H1 (cell line): ENCODE measurements around the gene ABL1. TPM values are rescaled to one million over a fixed set of nuclear protein-coding genes. Genes with fewer than 3 reads are reported as not detected.
A peak's percentile ranks its signal among the peaks of the same experiment; 100 is the strongest.

Experiments used
- CTCF ChIA-PET: fragments of 300-600 bp; sonication (Branson Sonifier 250); formaldehyde crosslinking; loops from one replicate; lab custom pipeline; 2021; ENCODE audit not compliant: partially characterized antibody; lab: Charles Lee
- POLR2A ChIA-PET: fragments of 300-600 bp; sonication (Branson Sonifier 250); formaldehyde crosslinking; loops from one replicate; lab custom pipeline; 2021; ENCODE audit warnings: inconsistent platforms; ENCODE audit not compliant: partially characterized antibody; lab: Charles Lee
- DNase-seq, 2 experiments: peaks; one replicate each; pipeline versions ENCODE4 v3.0.0 to v3.0.0-alpha.2; 2010 to 2022; ENCODE audit warnings: low spot score in 2 of 2, low read depth in 1 of 2, mixed read lengths in 1 of 2
- FAIRE-seq: peaks from 2 replicates; lab custom pipeline; 2011; peaks lifted over from hg19 to GRCh38; lab: Jason Lieb, UNC
- H2AFZ ChIP-seq: 2 replicates; pipeline ENCODE4 v1.8.1; 2012; ENCODE audit warnings: low read length, inconsistent platforms
- H2AK5ac ChIP-seq: 2 replicates; pipeline ENCODE4 v1.6.1; 2013; ENCODE audit warnings: low read depth, low read length
- H2BK120ac ChIP-seq: replicated peaks from 2 replicates; pipeline ENCODE3; 2013; ENCODE audit warnings: low read depth, low read length, inconsistent platforms
- H2BK12ac ChIP-seq: 2 replicates; pipeline ENCODE4 v1.6.1; 2013; ENCODE audit warnings: low read depth, low read length
- H2BK15ac ChIP-seq: 2 replicates; pipeline ENCODE4 v1.6.1; 2013; ENCODE audit warnings: low read length
- H2BK20ac ChIP-seq: 2 replicates; pipeline ENCODE4 v1.6.1; 2013; ENCODE audit warnings: low read length
- H2BK5ac ChIP-seq: 2 replicates; pipeline ENCODE4 v1.6.1; 2013; ENCODE audit warnings: low read depth, low read length
- H3K14ac ChIP-seq: 2 replicates; pipeline ENCODE4 v1.6.1; 2013; ENCODE audit warnings: inconsistent platforms; ENCODE audit not compliant: insufficient read length
- H3K18ac ChIP-seq: 2 replicates; pipeline ENCODE4 v1.6.1; 2013; ENCODE audit warnings: low read length; ENCODE audit errors: extremely low read depth
- H3K23ac ChIP-seq: 2 replicates; pipeline ENCODE4 v1.6.1; 2013; ENCODE audit warnings: inconsistent platforms; ENCODE audit not compliant: insufficient read length
- H3K23me2 ChIP-seq: 2 replicates; pipeline ENCODE4 v1.6.1; 2013; ENCODE audit warnings: low read depth, low read length
- H3K27ac ChIP-seq: 2 replicates; pipeline ENCODE4 v1.6.1; 2011; ENCODE audit warnings: low read depth, low read length, inconsistent platforms
- H3K27me3 ChIP-seq, 4 experiments: replicated peaks in 1 of 4; 1 replicate in 1 of 4; 2 replicates in 3 of 4; pipeline versions ENCODE4 v1.6.1 to v1.8.1; 2011 to 2013; ENCODE audit warnings: low read length in 3 of 4, mild to moderate bottlenecking in 3 of 4, inconsistent platforms in 2 of 4, mixed read lengths in 2 of 4, moderate library complexity in 1 of 4; ENCODE audit not compliant: control insufficient read depth in 3 of 4, insufficient read depth in 3 of 4; ENCODE audit errors: extremely low read depth in 1 of 4
- H3K36me3 ChIP-seq, 4 experiments: 2 replicates each; pipeline versions ENCODE4 v1.6.1 to v1.8.1; 2011 to 2013; ENCODE audit warnings: mild to moderate bottlenecking in 4 of 4, low read length in 3 of 4, moderate library complexity in 2 of 4, control low read depth in 1 of 4, inconsistent platforms in 1 of 4; ENCODE audit not compliant: insufficient read depth in 4 of 4, control insufficient read depth in 2 of 4
- H3K4ac ChIP-seq: replicated peaks from 2 replicates; pipeline ENCODE3; 2013; ENCODE audit warnings: low read length, low read depth, mixed read lengths, inconsistent platforms; ENCODE audit not compliant: insufficient read length
- H3K4me1 ChIP-seq, 4 experiments: replicated peaks in 1 of 4; 1 replicate in 1 of 4; 2 replicates in 3 of 4; pipeline versions ENCODE4 v1.6.1 to v1.8.1; 2011 to 2013; ENCODE audit warnings: low read length in 3 of 4, inconsistent platforms in 2 of 4, mixed read lengths in 1 of 4; ENCODE audit not compliant: insufficient read depth in 4 of 4, control insufficient read depth in 3 of 4
- H3K4me2 ChIP-seq, 2 experiments: 2 replicates each; pipeline versions ENCODE4 v1.6.1 to v1.8.1; 2011 to 2013; ENCODE audit warnings: low read depth in 2 of 2, low read length in 2 of 2, control low read depth in 1 of 2, inconsistent platforms in 1 of 2, mild to moderate bottlenecking in 1 of 2; ENCODE audit not compliant: insufficient read depth in 1 of 2
- H3K4me3 ChIP-seq, 4 experiments: fragments of 200-600, 300-600 bp in 1 of 4; sonication (generic), shearing (Covaris generic), sonication (Bioruptor Twin) in 1 of 4; 2 replicates each; pipeline versions ENCODE4 v1.5.1 to v1.8.1; 2011 to 2016; ENCODE audit warnings: low read length in 4 of 4, low read depth in 3 of 4, control low read depth in 2 of 4, inconsistent platforms in 2 of 4, mild to moderate bottlenecking in 2 of 4, mixed read lengths in 1 of 4, moderate library complexity in 1 of 4; ENCODE audit not compliant: insufficient read depth in 2 of 4; ENCODE audit errors: extremely low read depth in 1 of 4
- H3K56ac ChIP-seq: replicated peaks from 2 replicates; pipeline ENCODE3; 2013; ENCODE audit warnings: low read depth, mild to moderate bottlenecking, mixed read lengths, low read length, inconsistent platforms; ENCODE audit not compliant: insufficient read length
- H3K79me1 ChIP-seq: 2 replicates; pipeline ENCODE4 v1.6.1; 2013; ENCODE audit warnings: low read depth, low read length, control low read depth
- H3K79me2 ChIP-seq, 2 experiments: 2 replicates each; pipeline versions ENCODE4 v1.6.1 to v1.8.1; 2012 to 2013; ENCODE audit warnings: low read length in 2 of 2, mild to moderate bottlenecking in 2 of 2, inconsistent platforms in 1 of 2; ENCODE audit not compliant: insufficient read depth in 2 of 2, control insufficient read depth in 1 of 2
- H3K9ac ChIP-seq, 4 experiments: replicated peaks in 1 of 4; 1 replicate in 1 of 4; 2 replicates in 3 of 4; pipeline versions ENCODE4 v1.6.1 to v1.8.1; 2011 to 2013; ENCODE audit warnings: low read depth in 3 of 4, low read length in 3 of 4, control low read depth in 2 of 4, mild to moderate bottlenecking in 2 of 4, moderate library complexity in 2 of 4, inconsistent platforms in 1 of 4; ENCODE audit errors: extremely low read depth in 1 of 4
- H3K9me3 ChIP-seq, 2 experiments: 2 replicates each; pipeline versions ENCODE4 v1.6.1 to v1.8.1; 2012 to 2013; ENCODE audit warnings: mild to moderate bottlenecking in 2 of 2, moderate library complexity in 2 of 2, control low read depth in 1 of 2, inconsistent platforms in 1 of 2, low read depth in 1 of 2, low read length in 1 of 2, mixed read lengths in 1 of 2; ENCODE audit not compliant: insufficient read depth in 2 of 2
- H4K20me1 ChIP-seq, 2 experiments: replicated peaks in 1 of 2; 2 replicates each; pipeline versions ENCODE3 to v1.8.1; 2011 to 2013; ENCODE audit warnings: inconsistent platforms in 2 of 2, low read length in 2 of 2, mild to moderate bottlenecking in 1 of 2; ENCODE audit not compliant: insufficient read depth in 2 of 2, control insufficient read depth in 1 of 2
- H4K5ac ChIP-seq: 2 replicates; pipeline ENCODE4 v1.6.1; 2013; ENCODE audit warnings: low read length, low read depth, mixed read lengths, inconsistent platforms; ENCODE audit not compliant: insufficient read length
- H4K8ac ChIP-seq: 2 replicates; pipeline ENCODE4 v1.8.0; 2013; ENCODE audit warnings: mild to moderate bottlenecking, moderate library complexity, low read length, inconsistent platforms; ENCODE audit not compliant: insufficient read depth; ENCODE audit errors: extremely low read depth
- H4K91ac ChIP-seq: replicated peaks from 2 replicates; pipeline ENCODE3; 2013; ENCODE audit warnings: low read length, mixed read lengths, inconsistent platforms; ENCODE audit not compliant: insufficient read length
- ATF2 ChIP-seq: IDR thresholded peaks from 2 replicates; pipeline ENCODE4 v1.6.1; 2012; ENCODE audit warnings: low read length, inconsistent platforms
- EP300 ChIP-seq, 2 experiments: IDR thresholded peaks; 1 replicate in 1 of 2; 2 replicates in 1 of 2; pipeline ENCODE4 v1.6.1; 2011 to 2012; ENCODE audit warnings: low read depth in 2 of 2, low read length in 2 of 2, mild to moderate bottlenecking in 2 of 2, borderline replicate concordance in 1 of 2, inconsistent platforms in 1 of 2, moderate library complexity in 1 of 2
- NRF1 ChIP-seq: IDR thresholded peaks from 2 replicates; pipeline ENCODE4 v1.6.1; 2011; ENCODE audit warnings: mild to moderate bottlenecking, low read depth, low read length, improper control_type of control experiment
- SAP30 ChIP-seq: fragments of 300-600 bp; sonication (generic); IDR thresholded peaks from 2 replicates; pipeline ENCODE4 v1.7.1; 2012; ENCODE audit warnings: low read length, moderate library complexity, mild to moderate bottlenecking, inconsistent platforms; ENCODE audit not compliant: insufficient read depth, insufficient replicate concordance
- SP1 ChIP-seq: IDR thresholded peaks from 2 replicates; pipeline ENCODE4 v1.6.1; 2011; ENCODE audit warnings: low read depth, low read length
- SP4 ChIP-seq: IDR thresholded peaks from 2 replicates; pipeline ENCODE4 v1.6.1; 2012; ENCODE audit warnings: low read length, inconsistent platforms
- TBP ChIP-seq: IDR thresholded peaks from 2 replicates; pipeline ENCODE4 v1.6.1; 2011; ENCODE audit warnings: low read depth, low read length, improper control_type of control experiment
- WGBS, 2 experiments: shearing (Covaris generic) in 1 of 2; methylation state at CpG; one replicate each; pipeline versions ENCODE4 v1.1.6 to v1.1.7; 2013 to 2015; ENCODE audit warnings: low lambda C conversion rate in 2 of 2, mixed read lengths in 2 of 2, inconsistent platforms in 1 of 2, low coverage in 1 of 2, missing lambda C conversion rate in 1 of 2; ENCODE audit not compliant: insufficient replicate concordance in 2 of 2, insufficient coverage in 1 of 2, insufficient read length in 1 of 2; ENCODE audit errors: extremely low coverage in 1 of 2, missing lambda C conversion rate in 1 of 2; 5-methylcytosine and 5-hydroxymethylcytosine counted together
- polyA plus RNA-seq, 7 experiments: library from polyadenylated mRNA; depleted of rRNA in 3 of 7; stranded (reverse) in 5 of 7; unstranded in 2 of 7; fragments of >200 nt in 5 of 7; fragments of 200-250 nt in 2 of 7; gene quantifications; 1 replicate in 5 of 7; 2 replicates in 1 of 7; 4 replicates in 1 of 7; pipeline versions ENCODE4 v1.2.1 to v1.2.3, GENCODE V29; 2011 to 2013; ENCODE audit warnings: missing spikeins in 2 of 7, mixed read lengths in 2 of 7
- total RNA-seq: library from RNA; stranded (reverse); fragmentation: NEBNext Ultra II Directional; extraction: Animal tissue kit (Norgen Biotek cat#: 25700); gene quantifications from 2 replicates; pipeline ENCODE4 v1.2.1, GENCODE V29; 2021

Gene ABL1
- total and polyA plus RNA-seq, 2 of the 8 experiments (the other 6 are each of a cell fraction or from before 2014, with no cell fraction given): 35.3 to 104 TPM

GRCh38 chr9:130902204-130903185 lies 67.4 kb downstream of the ABL1 start:
- no peak for FAIRE-seq
- Histone ChIP-seq H2BK5ac (no peak overlapping the region), H2AK5ac (no peak overlapping the region), H2BK20ac (no peak overlapping the region), H3K23ac (no peak overlapping the region), H4K20me1 (peaks cover 0 to 2% of the 10 kb centered on the region in 2 experiments), H3K9me3 (no peaks in the 10 kb centered on the region), H2BK12ac (no peak overlapping the region), H3K18ac (no peak overlapping the region), H3K27me3 (no peaks in the 10 kb centered on the region), H3K4ac (peak overlapping the region; percentile 53), H3K36me3 (no peaks in the 10 kb centered on the region), H3K79me1 (no peaks in the 10 kb centered on the region), H3K9ac (no peak overlapping the region), H3K79me2 (no peaks in the 10 kb centered on the region), H4K91ac (peak overlapping the region; percentile 54), H4K5ac (no peak overlapping the region), H2BK120ac (no peak overlapping the region), H4K8ac (no peak overlapping the region; the same call in 1 of the 2 replicates), H2AFZ (no peak overlapping the region), H3K27ac (no peak overlapping the region), H2BK15ac (no peak overlapping the region), H3K23me2 (no peaks in the 10 kb centered on the region), H3K4me3 (no peak overlapping the region), H3K4me1 (no peaks in the 10 kb centered on the region), H3K56ac (no peak overlapping the region), H3K14ac (no peak overlapping the region), H3K4me2 (no peak overlapping the region)
- ChIA-PET CTCF (interaction anchor here (1.0 to 2.4 kb wide), 4 partner anchors 9 to 95 kb away, joined by 3 to 13 read pairs (median 6); no protein-coding TSS in a partner anchor), POLR2A (interaction anchor here (0.9 kb wide), 1 partner anchor 17 kb away, joined by 3 read pairs; no protein-coding TSS in a partner anchor)
- no peak for DNase-seq
- WGBS, 2 experiments: 85% methylated on average over 26 of the region's 27 CpGs; no CpG with 5 or more reads in 1 of the 2 experiments
- TF ChIP-seq SAP30: no peak
- TF ChIP-seq NRF1: no peak
- TF ChIP-seq SP1: no peak
- no peak for TF ChIP-seq SP4
- no peak for TF ChIP-seq ATF2
- no peak for TF ChIP-seq EP300 (IDR thresholded peaks at IDR 0.05; ENCODE audit: borderline replicate concordance in 1 of 2, low read depth in 2 of 2, low read length in 2 of 2)
- TF ChIP-seq TBP: no peak
